Small intestine (tissue), 7 donors: Measurements from ENCODE around the gene PDE6A. TPM values are rescaled to one million over a fixed set of nuclear protein-coding genes. Genes with fewer than 3 reads are reported as not detected.

Experiments used
- DNase-seq, 2 donors: peaks; one replicate each; pipeline versions ENCODE4 v3.0.0 to v3.0.0-alpha.2; 2013
- FAIRE-seq: peaks from 2 replicates; lab custom pipeline; 2012; peaks lifted over from hg19 to GRCh38; lab: Jason Lieb, UNC
- H3K27ac ChIP-seq, 3 donors: one replicate each; pipeline ENCODE4 v1.5.1; 2013; ENCODE audit warnings: low read length in 2 of 3, mild to moderate bottlenecking in 2 of 3, control low read depth in 1 of 3, inconsistent platforms in 1 of 3, low read depth in 1 of 3, moderate library complexity in 1 of 3
- H3K27me3 ChIP-seq, 3 donors: one replicate each; pipeline ENCODE4 v1.6.1; 2013; ENCODE audit warnings: low read length in 3 of 3, inconsistent platforms in 1 of 3; ENCODE audit not compliant: control insufficient read depth in 3 of 3, insufficient read depth in 3 of 3
- H3K36me3 ChIP-seq, 3 donors: one replicate each; pipeline ENCODE4 v1.6.1; 2013; ENCODE audit warnings: low read length in 3 of 3, inconsistent platforms in 1 of 3, low read depth in 1 of 3, mild to moderate bottlenecking in 1 of 3, moderate library complexity in 1 of 3; ENCODE audit not compliant: control insufficient read depth in 3 of 3, insufficient read depth in 2 of 3
- H3K4me1 ChIP-seq, 3 donors: one replicate each; pipeline ENCODE4 v1.6.1; 2013; ENCODE audit warnings: low read length in 2 of 3, inconsistent platforms in 1 of 3, low read depth in 1 of 3, mild to moderate bottlenecking in 1 of 3, moderate library complexity in 1 of 3; ENCODE audit not compliant: control insufficient read depth in 3 of 3, insufficient read depth in 2 of 3
- H3K4me3 ChIP-seq, 3 donors: one replicate each; pipeline ENCODE4 v1.5.1; 2013; ENCODE audit warnings: low read length in 3 of 3, control low read depth in 1 of 3, inconsistent platforms in 1 of 3, low read depth in 1 of 3, mild to moderate bottlenecking in 1 of 3, moderate library complexity in 1 of 3
- H3K9me3 ChIP-seq, 2 donors: one replicate each; pipeline ENCODE4 v1.6.1; 2013; ENCODE audit warnings: low read depth in 1 of 2, low read length in 1 of 2; ENCODE audit not compliant: control insufficient read depth in 2 of 2, insufficient read depth in 1 of 2
- WGBS, 3 donors: extraction: QIAGEN DNeasy Blood & Tissue Kit; methylation state at CpG; one replicate each; pipeline ENCODE4 v1.1.7; 2013; 5-methylcytosine and 5-hydroxymethylcytosine counted together
- polyA plus RNA-seq, 4 donors: library from polyadenylated mRNA; stranded (reverse) in 3 of 4; unstranded in 1 of 4; fragments of 200-250 nt in 3 of 4; fragments of 120-200 nt in 1 of 4; gene quantifications; one replicate each; pipeline versions ENCODE4 v1.2.1 to v1.2.3, GENCODE V29; 2013
- donor health status: healthy with polysubstance abuse.
- donor health status: control.
- donor health status: control.
- donor health status: Bipolar disorder and iron deficiency.
- donor health status: healthy.

Gene PDE6A
- polyA plus RNA-seq, 4 donors: 0.03 to 1.3 TPM; not detected in 2

DNA sequence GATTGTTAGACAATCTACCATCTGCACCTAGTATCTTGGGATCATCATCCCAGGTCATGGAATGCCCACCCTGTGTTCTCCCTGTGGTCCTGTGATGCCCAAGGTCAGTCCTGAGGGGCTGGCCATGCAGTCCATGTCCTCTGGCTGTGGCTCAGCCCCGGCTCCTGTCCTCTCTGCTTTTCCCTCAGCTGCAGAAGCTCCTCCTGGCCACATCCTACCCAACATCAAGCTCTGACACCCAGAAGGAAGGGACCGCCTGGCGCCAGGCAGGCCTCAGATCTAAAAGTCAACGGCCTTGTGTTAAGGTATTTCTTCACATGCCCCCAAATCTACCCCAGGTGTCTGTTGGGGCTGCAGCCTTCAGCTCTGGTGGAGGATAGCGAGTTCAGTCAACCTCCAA, 114.0 kb downstream of the PDE6A start:
- no peak overlapping the region for H3K4me3 ChIP-seq
- WGBS, 3 donors: 87 to 93% (median 90%) methylated on average over 5 of the region's 5 CpGs
- no peaks in the 10 kb centered on the region for H3K9me3 ChIP-seq
- peaks cover 13 to 71% (median 19%) of the 10 kb centered on the region in 3 donors for H3K36me3 ChIP-seq
- no peak overlapping the region for H3K27ac ChIP-seq
- FAIRE-seq (no peak), DNase-seq (no peak)
- no peaks in the 10 kb centered on the region for H3K27me3 ChIP-seq
- peaks cover 0 to 5% (median 0%) of the 10 kb centered on the region in 3 donors for H3K4me1 ChIP-seq

DNA sequence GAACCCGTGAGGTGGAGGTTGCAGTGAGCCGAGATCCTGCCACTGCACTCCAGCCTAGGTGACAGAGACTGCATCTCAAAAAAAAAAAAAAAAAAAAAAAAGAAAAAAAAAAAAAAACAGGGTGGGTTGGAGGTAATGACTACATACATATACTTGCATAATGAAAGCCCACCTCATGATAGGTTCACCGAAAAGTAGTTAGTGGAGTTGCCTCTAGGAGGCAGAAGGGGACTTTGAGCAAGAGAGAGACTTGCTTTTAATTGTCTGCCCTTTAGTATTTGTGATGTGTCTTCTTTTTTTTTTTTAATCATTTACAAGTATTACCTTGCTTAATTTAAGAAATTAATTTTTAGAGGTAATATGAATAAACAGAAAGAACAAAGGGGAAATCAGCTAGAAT, 114.6 kb downstream of the PDE6A start:
- Histone ChIP-seq H3K4me3 (no peak overlapping the region), H3K27ac (no peak overlapping the region), H3K4me1 (peaks cover 0 to 5% (median 0%) of the 10 kb centered on the region in 3 donors), H3K27me3 (no peaks in the 10 kb centered on the region), H3K9me3 (no peaks in the 10 kb centered on the region), H3K36me3 (peaks cover 13 to 71% (median 13%) of the 10 kb centered on the region in 3 donors)
- DNase-seq (no peak), FAIRE-seq (no peak)
- 91 to 96% (median 94%) methylated on average over 3 of the region's 3 CpGs for WGBS, 3 donors

DNA sequence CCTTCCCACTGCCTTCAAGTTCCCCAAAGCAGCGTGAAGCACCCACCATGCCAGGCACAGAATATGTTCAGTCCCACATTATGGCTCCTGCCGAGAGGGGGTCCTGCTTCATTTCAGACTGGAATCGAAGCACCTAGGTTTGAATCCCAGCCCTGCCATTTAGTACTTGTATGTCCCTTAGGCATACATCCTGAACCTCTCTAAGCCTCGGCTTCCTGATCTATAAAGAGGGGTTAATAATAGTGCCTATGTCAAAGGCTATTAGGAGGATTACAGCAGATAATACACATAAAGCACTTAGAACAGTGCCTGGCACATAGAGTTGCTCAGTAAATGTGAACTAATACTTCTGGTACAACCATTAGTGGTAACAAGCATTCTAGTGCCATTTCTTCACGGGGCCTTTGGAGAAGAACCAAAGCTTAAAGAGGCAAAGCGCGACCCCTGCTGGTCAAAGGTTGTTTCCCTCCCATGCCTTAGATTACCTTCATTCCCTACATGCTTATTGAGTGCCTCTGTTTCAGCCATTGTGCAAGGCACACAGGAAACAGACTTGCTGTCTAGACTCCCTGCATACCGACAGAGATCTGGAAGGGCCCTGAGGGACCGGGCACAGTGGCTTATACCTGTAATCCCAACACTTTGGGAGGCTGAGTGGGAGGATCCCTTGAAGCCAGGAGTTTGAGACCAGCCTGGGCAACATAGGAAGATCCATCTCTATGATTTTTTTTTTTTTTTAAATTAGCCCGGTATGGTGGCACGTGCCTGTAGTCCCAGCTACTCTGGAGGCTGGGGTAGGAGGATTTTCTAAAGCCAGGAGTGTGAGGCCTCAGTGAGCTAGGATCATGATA, 116.2 kb downstream of the PDE6A start:
- no peaks in the 10 kb centered on the region for H3K27me3 ChIP-seq
- DNase-seq: peak; percentile 87 to 94
- no peak overlapping the region for H3K4me3 ChIP-seq
- peak; percentile 30 for FAIRE-seq
- no peak overlapping the region for H3K27ac ChIP-seq
- peaks cover 11 to 75% (median 13%) of the 10 kb centered on the region in 3 donors for H3K36me3 ChIP-seq
- WGBS, 3 donors: 34 to 43% (median 35%) methylated on average over 11 of the region's 11 CpGs
- H3K4me1 ChIP-seq: peaks cover 0 to 8% (median 0%) of the 10 kb centered on the region in 3 donors
- no peaks in the 10 kb centered on the region for H3K9me3 ChIP-seq

DNA sequence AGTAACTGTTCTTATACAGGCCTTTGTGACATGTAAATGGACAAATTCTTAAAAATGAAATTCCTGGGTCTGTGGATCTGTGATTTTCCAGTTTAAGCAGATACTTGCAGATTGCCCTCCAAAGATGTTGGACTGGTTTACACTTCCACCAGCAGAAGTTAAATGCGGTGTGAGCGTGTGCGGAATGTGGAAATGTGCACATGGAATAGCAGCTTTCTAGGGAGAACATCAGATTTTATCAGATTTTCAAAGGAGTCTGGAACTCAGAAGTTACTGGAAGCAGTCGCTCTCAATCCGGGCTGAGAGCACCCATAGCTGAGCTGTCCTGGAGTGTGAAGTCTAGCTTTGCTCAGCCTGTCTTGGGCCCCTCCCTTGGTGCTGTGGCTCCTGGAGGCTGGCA, 117.0 kb downstream of the PDE6A start:
- Histone ChIP-seq H3K36me3 (peaks cover 6 to 69% (median 9%) of the 10 kb centered on the region in 3 donors), H3K27me3 (no peaks in the 10 kb centered on the region), H3K4me1 (peaks cover 0 to 8% (median 2%) of the 10 kb centered on the region in 3 donors), H3K27ac (no peak overlapping the region), H3K4me3 (no peak overlapping the region), H3K9me3 (no peaks in the 10 kb centered on the region)
- WGBS, 3 donors: 93 to 97% (median 93%) methylated on average over 5 of the region's 5 CpGs
- DNase-seq (no peak), FAIRE-seq (no peak)

DNA sequence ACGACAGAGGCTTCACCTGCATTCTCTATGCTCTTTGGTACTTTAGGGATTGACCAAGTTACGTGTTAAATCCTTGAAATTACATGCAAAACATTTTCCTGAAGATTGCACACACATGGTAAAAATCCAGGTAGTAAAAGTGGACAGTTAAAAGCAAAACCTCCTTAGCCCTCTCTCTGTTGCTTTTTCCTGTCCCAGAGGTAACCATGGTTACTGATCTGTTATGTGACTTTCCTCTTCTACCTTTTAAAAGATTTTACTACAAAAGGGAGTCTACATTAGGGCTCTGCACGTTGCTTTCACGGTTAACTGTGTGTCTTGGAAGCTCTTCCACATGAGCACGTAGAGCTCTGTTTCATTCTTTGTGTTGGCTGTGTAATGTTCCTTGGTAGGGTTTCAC, 117.5 kb downstream of the PDE6A start:
- Histone ChIP-seq H3K27ac (no peak overlapping the region), H3K4me3 (no peak overlapping the region), H3K9me3 (no peaks in the 10 kb centered on the region), H3K36me3 (peaks cover 6 to 69% (median 8%) of the 10 kb centered on the region in 3 donors), H3K27me3 (no peaks in the 10 kb centered on the region), H3K4me1 (peaks cover 0 to 8% (median 2%) of the 10 kb centered on the region in 3 donors)
- DNase-seq: no peak
- WGBS, 3 donors: 76 to 86% (median 82%) methylated on average over 5 of the region's 5 CpGs
- FAIRE-seq: no peak

DNA sequence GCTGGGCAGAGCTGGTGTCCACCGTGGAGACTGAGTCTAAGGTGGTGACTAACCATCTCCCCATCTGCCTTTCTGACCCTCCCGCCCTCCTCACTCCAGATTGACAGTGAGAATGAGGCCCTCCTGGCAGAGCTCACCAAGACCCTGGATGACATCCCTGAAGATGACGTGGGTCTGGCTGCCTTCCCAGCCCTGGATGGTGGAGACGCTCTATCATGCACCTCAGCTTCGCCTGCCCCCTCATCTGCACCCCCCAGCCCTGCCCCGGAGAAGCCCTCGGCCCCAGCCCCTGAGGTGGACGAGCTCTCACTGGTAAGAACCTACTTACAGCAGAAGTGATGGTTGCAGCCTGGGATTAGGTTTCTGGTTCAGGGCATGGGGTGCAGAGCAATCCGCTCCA, 118.0 kb downstream of the PDE6A start:
- no peak overlapping the region for H3K27ac ChIP-seq
- no peaks in the 10 kb centered on the region for H3K9me3 ChIP-seq
- WGBS, 3 donors: 77 to 87% (median 86%) methylated on average over 9 of the region's 9 CpGs
- H3K27me3 ChIP-seq: no peaks in the 10 kb centered on the region
- H3K4me1 ChIP-seq: peaks cover 0 to 11% (median 2%) of the 10 kb centered on the region in 3 donors
- no peak for FAIRE-seq
- no peak overlapping the region for H3K4me3 ChIP-seq
- no peak for DNase-seq
- peaks cover 6 to 67% (median 8%) of the 10 kb centered on the region in 3 donors for H3K36me3 ChIP-seq

DNA sequence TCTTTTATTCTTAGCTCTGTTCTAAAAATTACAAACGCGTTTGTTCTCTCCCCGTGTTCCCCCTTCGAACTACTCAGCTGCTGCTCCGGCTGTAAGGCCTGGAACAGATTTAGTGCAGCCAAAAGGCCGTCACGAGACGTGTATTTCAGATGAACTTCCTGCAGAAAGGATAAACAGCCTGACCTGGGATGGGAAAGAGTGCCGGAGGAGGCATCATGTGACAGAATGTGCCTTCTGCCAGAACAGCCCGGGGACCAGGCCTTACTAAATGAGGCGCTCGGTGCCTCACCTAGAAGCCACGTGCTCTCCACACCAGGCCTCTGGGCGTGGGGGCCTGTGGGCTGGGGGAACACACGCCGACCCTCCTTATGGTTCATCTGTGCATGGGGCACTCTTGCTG, 119.7 kb downstream of the PDE6A start:
- no peaks in the 10 kb centered on the region for H3K9me3 ChIP-seq
- peak overlapping the region in 2 of 3 donors; percentile 39 to 83 for H3K27ac ChIP-seq
- no peaks in the 10 kb centered on the region for H3K27me3 ChIP-seq
- peaks cover 0 to 67% (median 1%) of the 10 kb centered on the region in 3 donors for H3K36me3 ChIP-seq
- no peak for DNase-seq
- H3K4me1 ChIP-seq: peaks cover 0 to 11% (median 2%) of the 10 kb centered on the region in 3 donors
- no peak for FAIRE-seq
- 69 to 84% (median 82%) methylated on average over 16 of the region's 16 CpGs for WGBS, 3 donors
- no peak overlapping the region for H3K4me3 ChIP-seq

DNA sequence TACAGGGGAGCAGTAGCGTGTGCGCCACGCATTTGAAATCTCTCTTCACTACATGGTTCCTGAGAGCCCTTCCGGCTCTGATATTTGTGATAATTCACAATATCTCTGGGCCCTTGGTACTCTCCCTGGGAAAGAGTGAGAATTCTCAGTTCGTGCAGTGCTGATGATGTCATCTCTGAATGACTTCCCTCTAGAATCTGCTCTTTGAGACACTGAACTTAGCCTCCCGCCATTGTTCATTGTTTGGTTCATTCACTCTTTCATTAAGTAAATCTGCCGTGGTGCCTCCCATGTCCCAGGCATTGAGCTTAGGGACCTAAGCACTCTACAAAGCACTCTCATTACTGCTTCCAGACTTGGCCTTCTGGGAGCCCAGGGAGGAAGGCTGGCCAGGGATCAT, 120.5 kb downstream of the PDE6A start:
- H3K4me3 ChIP-seq: no peak overlapping the region
- peak overlapping the region in 2 of 3 donors; percentile 39 to 83 for H3K27ac ChIP-seq
- DNase-seq (no peak), FAIRE-seq (no peak)
- no peaks in the 10 kb centered on the region for H3K9me3 ChIP-seq
- WGBS, 3 donors: 77 to 80% (median 78%) methylated on average over 7 of the region's 7 CpGs
- H3K4me1 ChIP-seq: peaks cover 0 to 11% (median 2%) of the 10 kb centered on the region in 3 donors
- no peaks in the 10 kb centered on the region for H3K27me3 ChIP-seq
- H3K36me3 ChIP-seq: peaks cover 0 to 64% (median under 1%) of the 10 kb centered on the region in 3 donors
